Stimulated activated CD8-positive, alpha-beta memory T cell treated with anti-CD3 and anti-CD28 coated beads, Interleukin-12 subunit alpha, Interleukin-12 subunit beta, amount 100 ng/mL, for 1 hour (primary cell): ENCODE results near the gene FTO.
"Not testable (repeated sequence)": the region's sequence is repeated elsewhere in the genome, so short reads cannot be mapped to it uniquely, and the experiment has no call there.

Experiments used
- DNase-seq: peaks from one replicate; pipeline ENCODE4 v3.0.0-alpha.2; 2020; ENCODE audit warnings: low read depth

FTO gene

DNA sequence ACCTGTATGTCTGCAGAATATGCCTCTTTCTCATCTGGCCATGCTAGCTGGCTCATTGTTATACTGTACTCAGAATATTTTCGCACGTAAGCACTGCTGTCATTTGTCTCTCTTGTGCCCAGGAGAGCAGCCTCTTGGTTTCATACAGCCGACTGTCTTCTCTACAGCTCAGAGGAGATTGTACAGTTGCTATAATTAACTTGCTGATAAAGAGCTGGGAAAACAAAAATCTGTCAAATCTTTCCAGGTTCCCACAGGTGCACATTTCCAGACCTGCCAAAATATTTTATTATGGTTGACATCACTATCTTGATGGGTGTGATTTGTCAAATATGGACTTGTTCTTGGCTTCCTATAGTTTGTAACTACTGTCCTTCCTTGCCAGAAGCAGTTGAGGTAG lies 122.7 kb downstream of the FTO start:
- DNase-seq, result no peak

GRCh38 chr16:53827741-53828140 lies 123.8 kb downstream of the FTO start:
- DNase-seq, result no peak

GRCh38 chr16:53829186-53829747 lies 125.3 kb downstream of the FTO start:
- DNase-seq, result no peak

- no peak for DNase-seq
Observed at GRCh38 chr16:53832896-53833544, 129.1 kb downstream of the FTO start.

GRCh38 chr16:53836142-53836541 lies 132.2 kb downstream of the FTO start:
- no peak for DNase-seq

DNA sequence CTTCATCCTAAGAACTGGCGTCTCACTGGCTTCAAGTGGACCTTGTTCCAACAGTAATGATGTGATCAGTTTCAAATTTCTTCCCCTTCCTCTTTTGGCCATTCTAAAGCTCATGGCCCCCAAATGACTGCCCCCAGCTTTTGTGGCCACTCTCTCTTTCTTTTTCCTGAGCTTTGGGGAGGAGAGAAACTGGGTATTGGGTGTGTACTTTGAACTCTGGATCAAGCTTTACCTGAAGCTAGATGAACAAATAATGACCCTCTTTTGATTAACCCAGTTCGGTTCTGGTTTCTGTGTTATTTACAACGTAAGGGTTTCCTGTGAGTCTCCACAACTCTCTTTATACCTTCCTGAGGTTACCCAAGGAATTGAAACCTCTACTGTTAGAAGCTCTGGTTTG lies 132.7 kb downstream of the FTO start:
- DNase-seq, result no peak

- DNase-seq, result no peak
Observed at GRCh38 chr16:53837426-53837825, 133.5 kb downstream of the FTO start.

- no peak for DNase-seq
Observed at GRCh38 chr16:53839150-53839549, 135.2 kb downstream of the FTO start.

DNA sequence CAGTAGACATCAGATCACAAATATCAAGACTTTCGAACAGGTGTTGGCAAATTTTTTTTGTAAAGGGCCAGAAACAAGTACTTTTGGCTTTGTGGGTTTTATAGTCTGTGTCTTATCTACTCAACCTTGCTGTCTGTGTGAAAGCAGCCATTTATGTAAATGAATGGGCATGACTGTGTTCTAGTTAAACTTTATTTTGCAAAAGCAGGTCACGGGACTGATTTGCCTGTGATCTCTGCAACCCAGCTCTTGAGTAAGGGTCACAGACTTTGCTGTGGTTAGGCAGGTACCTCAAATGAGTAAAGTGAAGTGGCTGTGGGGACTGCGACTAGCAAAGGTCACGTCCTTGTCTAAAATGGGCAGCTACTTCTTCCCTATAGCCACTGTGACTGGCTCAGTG lies 136.5 kb downstream of the FTO start:
- no peak for DNase-seq

- no peak for DNase-seq
Observed at GRCh38 chr16:53841884-53842283, 137.9 kb downstream of the FTO start.

GRCh38 chr16:53843084-53843483 lies 139.1 kb downstream of the FTO start:
- DNase-seq, result no peak

- no peak for DNase-seq
Observed at GRCh38 chr16:53844804-53845203, 140.8 kb downstream of the FTO start.

DNA sequence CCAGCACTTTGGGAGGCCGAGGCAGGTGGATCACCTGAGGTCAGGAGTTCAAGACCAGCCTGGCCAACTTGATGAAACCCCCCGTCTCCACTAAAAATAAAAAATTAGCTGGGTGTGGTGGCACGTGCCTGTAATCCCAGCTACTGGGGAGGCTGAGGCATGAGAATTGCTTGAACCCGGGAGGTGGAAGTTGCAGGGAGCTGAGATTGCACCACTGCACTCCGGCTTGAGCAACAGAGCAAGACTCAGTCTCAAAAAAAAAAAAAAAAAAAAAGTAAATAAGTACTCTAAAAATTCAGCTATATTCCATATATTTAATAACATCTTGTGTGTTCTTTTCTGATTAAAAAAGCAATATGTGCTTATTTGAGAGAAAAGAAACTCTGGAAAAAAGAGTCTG lies 142.6 kb downstream of the FTO start:
- not testable (repeated sequence) for DNase-seq

- no peak for DNase-seq
Observed at GRCh38 chr16:53846971-53847370, 143.0 kb downstream of the FTO start.

DNA sequence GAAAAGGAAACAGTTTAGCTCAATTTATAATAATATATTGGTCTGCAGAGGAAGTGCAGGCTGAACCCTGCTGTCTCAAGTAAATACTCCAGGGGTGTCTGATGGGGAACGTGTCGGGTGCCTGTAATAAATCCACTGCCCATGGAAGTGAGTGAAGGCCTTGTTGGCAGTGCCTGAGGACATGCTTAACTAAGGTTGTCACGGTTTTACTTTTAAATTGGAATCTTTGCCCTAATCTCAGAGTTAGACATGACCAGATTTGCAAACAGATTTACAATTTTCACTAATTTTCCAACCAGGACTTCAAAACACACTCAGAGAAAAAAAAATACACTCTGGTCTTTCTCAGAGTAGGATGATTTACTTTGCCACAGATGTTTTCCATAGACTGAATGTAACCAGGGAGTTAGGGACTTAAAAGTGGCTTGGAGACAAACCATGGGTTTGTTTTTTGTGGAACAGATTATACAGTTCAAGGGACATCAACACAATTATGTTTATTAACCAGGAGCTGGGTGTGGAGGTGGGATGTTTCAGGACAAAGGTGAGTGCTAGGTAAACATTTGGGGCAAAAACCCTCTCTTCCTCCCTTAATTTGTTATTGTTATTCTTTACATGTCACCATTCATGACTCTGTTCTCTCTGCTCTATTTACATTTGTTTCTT lies 144.5 kb downstream of the FTO start:
- no peak for DNase-seq

DNA sequence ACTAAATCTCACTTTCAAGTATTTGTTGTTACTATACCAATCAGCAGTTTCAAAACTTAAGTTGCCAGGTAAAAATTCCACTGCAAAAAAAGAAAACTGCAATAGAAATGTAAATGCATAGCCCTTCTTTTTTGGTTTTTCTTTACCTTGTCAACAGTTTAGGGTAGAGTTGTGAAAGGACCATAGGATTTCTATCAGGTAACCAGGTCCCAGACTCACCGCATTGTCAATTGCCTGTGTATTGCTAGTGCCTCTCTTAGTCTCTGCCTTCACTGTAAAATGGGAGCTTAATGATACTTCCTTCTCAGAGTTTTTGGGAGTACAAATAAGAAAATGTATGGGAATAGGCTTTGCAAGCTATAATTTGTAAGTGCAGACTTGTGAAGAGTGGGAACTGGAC lies 145.0 kb downstream of the FTO start:
- no peak for DNase-seq

GRCh38 chr16:53849585-53849984 lies 145.6 kb downstream of the FTO start:
- DNase-seq, result no peak

DNA sequence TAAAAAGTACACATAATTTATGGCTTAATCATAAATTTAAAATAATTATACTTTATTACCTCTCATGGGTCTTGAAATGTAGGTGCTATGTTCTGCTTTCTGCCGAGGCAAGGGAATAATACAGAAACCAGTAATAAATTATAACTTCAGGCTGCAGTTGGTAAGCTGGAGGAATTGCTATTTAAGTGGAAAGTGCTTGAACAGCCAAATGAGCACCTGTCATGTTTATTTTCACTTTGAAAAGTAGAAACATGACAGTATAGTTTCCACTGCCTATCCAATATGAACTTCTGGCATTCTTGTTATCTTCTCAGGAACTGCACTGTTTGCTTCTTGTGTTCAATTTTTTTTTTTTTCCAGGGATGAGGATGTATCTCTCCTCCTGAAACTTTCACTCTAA lies 146.0 kb downstream of the FTO start:
- DNase-seq, result no peak

DNA sequence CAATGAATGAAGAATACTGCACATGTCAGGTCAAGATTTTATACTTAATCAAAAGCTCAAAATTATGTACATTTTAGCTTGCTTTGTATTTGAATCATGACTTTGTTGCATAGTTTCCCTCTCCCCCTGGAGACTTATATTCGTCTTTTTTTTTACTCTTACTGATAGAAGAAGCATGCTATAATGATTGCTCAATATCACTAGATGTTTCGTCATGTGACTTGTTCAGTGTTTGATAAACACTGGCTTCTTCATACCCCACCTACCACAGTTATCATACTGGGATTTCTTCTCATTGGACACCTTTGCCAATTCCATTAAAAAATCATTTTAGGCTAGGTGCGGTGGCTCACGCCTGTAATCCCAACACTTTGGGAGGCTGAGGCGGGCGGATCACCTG lies 148.7 kb downstream of the FTO start:
- DNase-seq, result no peak

DNA sequence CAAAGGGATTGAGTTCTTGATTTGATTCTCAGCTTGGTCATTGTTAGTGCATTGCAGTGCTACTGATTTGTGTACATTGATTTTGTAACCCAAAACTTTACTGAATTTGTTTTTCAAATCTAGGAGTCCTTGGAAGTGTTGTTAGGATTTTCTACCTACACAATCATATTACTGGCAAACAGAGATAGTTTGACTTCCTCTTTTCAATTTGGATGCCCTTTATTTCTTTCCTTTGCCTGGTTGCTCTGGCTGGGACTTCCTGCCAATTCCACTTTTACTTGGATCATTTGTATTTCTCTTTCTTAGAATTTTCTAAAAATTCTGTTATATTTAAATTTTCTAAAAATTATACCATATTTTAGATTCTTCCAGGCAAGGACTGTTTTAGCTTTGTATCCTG lies 151.1 kb downstream of the FTO start:
- no peak for DNase-seq

DNA sequence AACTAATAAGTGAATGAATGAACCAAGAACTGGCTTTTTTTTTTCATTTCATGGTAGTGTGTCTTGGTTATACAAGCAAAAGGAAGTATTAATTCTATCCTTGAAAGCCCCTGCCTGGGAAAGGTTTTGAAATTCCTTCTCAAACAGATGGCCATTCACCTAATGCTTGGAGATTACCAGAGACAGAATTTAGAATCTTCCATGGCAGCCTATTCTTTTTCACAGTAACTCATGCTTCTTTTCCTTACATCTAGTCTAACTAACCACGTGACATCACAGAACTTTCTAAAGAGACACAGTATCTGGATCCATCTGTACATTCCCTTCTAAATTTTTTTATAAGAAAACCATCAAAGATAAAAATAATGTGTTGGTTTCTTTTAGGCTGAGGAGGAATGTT lies 151.6 kb downstream of the FTO start:
- DNase-seq, result no peak

DNA sequence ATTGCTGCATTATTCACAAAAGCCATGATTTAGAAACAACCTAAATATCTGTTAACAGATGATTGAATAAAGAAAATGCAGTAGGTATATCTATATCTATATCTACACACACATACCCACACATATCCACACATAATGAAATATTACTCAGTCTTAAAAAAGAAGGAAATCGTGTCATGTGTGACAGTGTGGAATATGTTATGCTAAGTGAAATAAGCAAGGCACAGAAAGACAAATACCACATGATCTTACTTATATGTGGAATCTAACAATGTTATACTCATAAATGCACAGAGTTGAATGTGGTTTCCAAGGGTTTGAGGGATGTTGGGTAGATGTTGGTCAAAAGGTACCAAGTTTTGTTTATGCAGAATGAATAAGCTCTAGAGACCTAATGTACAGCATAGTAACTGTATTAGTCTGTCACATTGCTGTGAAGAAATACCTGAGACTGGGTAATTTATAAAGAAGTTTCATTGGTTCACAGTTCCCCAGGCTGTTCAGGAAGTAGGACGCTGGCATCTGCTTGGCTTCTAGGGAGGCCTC lies 156.1 kb downstream of the FTO start:
- no peak for DNase-seq

DNA sequence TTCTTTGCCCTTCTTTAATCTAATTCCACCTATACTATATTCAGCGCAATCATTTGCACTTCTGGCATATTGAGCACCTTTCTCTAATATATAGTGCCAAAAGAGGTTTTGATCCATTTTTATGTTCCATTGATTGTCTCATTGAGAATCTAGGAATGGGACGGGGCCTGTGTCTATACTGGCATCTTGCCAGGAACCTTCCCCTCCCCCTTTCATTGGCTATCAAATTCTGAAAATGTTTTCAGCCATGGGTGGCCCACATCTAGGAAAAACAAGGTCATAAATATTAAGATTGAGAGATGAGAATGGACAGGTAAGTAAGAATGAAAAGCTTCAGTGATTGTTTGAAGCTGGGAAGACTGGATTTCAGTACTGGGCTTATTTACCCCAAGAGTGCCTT lies 159.9 kb downstream of the FTO start:
- no peak for DNase-seq
